ENCODE data around the gene EFCAB13.

GRCh38 chr17:47323382-47324223 is at the start of gene EFCAB13:
- TF ChIP-seq RBAK (tag by site-specific recombination; IDR thresholded peaks at IDR 0.05) (no peak), CTCF (tag by site-specific recombination; IDR thresholded peaks at IDR 0.05) (no peak), ZNF785 (tag by site-specific recombination; IDR thresholded peaks at IDR 0.05) (no peak), ZNF658 (tag by site-specific recombination; IDR thresholded peaks at IDR 0.05) (no peak), ZNF701 (tag by site-specific recombination; IDR thresholded peaks at IDR 0.05) (no peak), ZNF146 (tag by site-specific recombination; IDR thresholded peaks at IDR 0.05) (no peak), YY1 (tag by site-specific recombination; IDR thresholded peaks at IDR 0.05) (no peak), REST (tag by site-specific recombination; IDR thresholded peaks at IDR 0.05) (peak; percentile 78; the same call in 1 of the 2 replicates), FEZF1 (tag by site-specific recombination; IDR thresholded peaks at IDR 0.05) (no peak), ZSCAN30 (tag by site-specific recombination; IDR thresholded peaks at IDR 0.05) (peak; percentile 92; the same call in 1 of the 2 replicates), ZNF114 (tag by site-specific recombination; IDR thresholded peaks at IDR 0.05) (no peak), ZNF639 (tag by site-specific recombination; IDR thresholded peaks at IDR 0.05) (peak; percentile 71; the same call in 1 of the 2 replicates), ZNF501 (tag by site-specific recombination; IDR thresholded peaks at IDR 0.05) (peak; percentile 61; the same call in 1 of the 2 replicates), ZNF449 (tag by site-specific recombination; IDR thresholded peaks at IDR 0.05) (peak; percentile 96)

All from HEK293 (cell line).